OCI-LY3 (cell line): Measurements from ENCODE around the gene ZNF556.

Experiments
- H2AFZ ChIP-seq: fragments of 200-600, 300-600 bp; shearing (Covaris generic); 2 replicates; pipeline ENCODE4 v1.6.0; 2014; ENCODE audit warnings: antibody characterized with exemption, low read depth, low read length
- H3K27ac ChIP-seq: fragments of 200-600, 300-600 bp; sonication (generic); 2 replicates; pipeline ENCODE4 v1.5.1; 2014; ENCODE audit warnings: mild to moderate bottlenecking, low read length, moderate library complexity, mixed read lengths
- H3K27me3 ChIP-seq: fragments of 200-600, 300-600 bp; sonication (generic); 2 replicates; pipeline ENCODE4 v1.6.1; 2014; ENCODE audit warnings: low read depth, low read length, mixed read lengths
- H3K36me3 ChIP-seq: fragments of 200-600, 300-600 bp; sonication (generic); replicated peaks from 2 replicates; pipeline ENCODE3; 2014; ENCODE audit warnings: low read depth, low read length, mixed read lengths
- H3K4me1 ChIP-seq: fragments of 300-600, 200-600 bp; sonication (generic); 2 replicates; pipeline ENCODE4 v1.6.1; 2014; ENCODE audit warnings: low read length, mixed read lengths
- H3K4me2 ChIP-seq: fragments of 200-600, 300-600 bp; sonication (generic); 2 replicates; pipeline ENCODE4 v1.6.1; 2014; ENCODE audit warnings: low read length, mixed read lengths
- H3K4me3 ChIP-seq: fragments of 300-600, 200-600 bp; sonication (generic); 2 replicates; pipeline ENCODE4 v1.5.1; 2014; ENCODE audit warnings: antibody characterized with exemption, mild to moderate bottlenecking, low read length, moderate library complexity
- H3K79me2 ChIP-seq: fragments of 300-600, 200-600 bp; shearing (Covaris generic); 2 replicates; pipeline ENCODE4 v1.6.1; 2014; ENCODE audit warnings: mild to moderate bottlenecking, low read length, mixed read lengths
- H3K9ac ChIP-seq: fragments of 300-600, 200-600 bp; shearing (Covaris generic); 2 replicates; pipeline ENCODE4 v1.6.0; 2014; ENCODE audit warnings: mild to moderate bottlenecking, low read length, moderate library complexity
- H3K9me3 ChIP-seq: fragments of 200-600, 300-600 bp; shearing (Covaris generic); 2 replicates; pipeline ENCODE4 v1.6.1; 2014; ENCODE audit warnings: low read length, mixed read lengths; ENCODE audit not compliant: insufficient read depth
- H4K20me1 ChIP-seq: fragments of 200-600, 300-600 bp; sonication (generic); 2 replicates; pipeline ENCODE4 v1.6.1; 2016; ENCODE audit warnings: low read length, mixed read lengths; ENCODE audit not compliant: insufficient read depth
- CTCF ChIP-seq: fragments of 200-600, 300-600 bp; sonication (generic); IDR thresholded peaks from 2 replicates; pipeline ENCODE4 v1.5.1; 2014; ENCODE audit warnings: antibody characterized with exemption, low read length, low read depth
- EZH2phosphoT487 ChIP-seq: fragments of 200-600 bp; shearing (Covaris generic); IDR thresholded peaks from 2 replicates; pipeline ENCODE4 v1.6.1; 2018; ENCODE audit warnings: antibody characterized with exemption, mixed run types, low read depth

Gene ZNF556

GRCh38 chr19:2854849-2855248 is 12.3 kb upstream of the ZNF556 start:
- no peaks in the 10 kb centered on the region for H4K20me1 ChIP-seq
- no peak overlapping the region for H3K27ac ChIP-seq
- TF ChIP-seq CTCF = no peak
- no peak for TF ChIP-seq EZH2phosphoT487
- no peaks in the 10 kb centered on the region for H3K79me2 ChIP-seq
- H3K4me3 ChIP-seq = no peak overlapping the region
- no peaks in the 10 kb centered on the region for H3K27me3 ChIP-seq
- no peak overlapping the region for H2AFZ ChIP-seq
- H3K9ac ChIP-seq = no peak overlapping the region
- H3K9me3 ChIP-seq = peaks cover 38% of the 10 kb centered on the region
- no peak overlapping the region for H3K4me2 ChIP-seq
- H3K36me3 ChIP-seq = peaks cover 72% of the 10 kb centered on the region
- H3K4me1 ChIP-seq = peaks cover 14% of the 10 kb centered on the region

- Histone ChIP-seq H3K79me2 (no peaks in the 10 kb centered on the region), H3K27me3 (no peaks in the 10 kb centered on the region), H3K4me3 (0 out of 2 replicates have a peak overlapping the region, but pooled peaks have one; percentile 9), H3K4me1 (peaks cover 14% of the 10 kb centered on the region), H3K9ac (no peak overlapping the region), H3K9me3 (peaks cover 29% of the 10 kb centered on the region), H3K36me3 (peaks cover 56% of the 10 kb centered on the region), H4K20me1 (no peaks in the 10 kb centered on the region), H3K27ac (peak overlapping the region; percentile 69), H2AFZ (no peak overlapping the region), H3K4me2 (peak overlapping the region; percentile 13; the same call in 1 of the 2 replicates)
- TF ChIP-seq CTCF = no peak
- no peak for TF ChIP-seq EZH2phosphoT487
These were observed 10.6 kb upstream of the ZNF556 start for GRCh38 chr19:2856457-2857050.

- peaks cover 14% of the 10 kb centered on the region for H3K4me1 ChIP-seq
- no peak overlapping the region for H3K27ac ChIP-seq
- no peak overlapping the region for H3K4me3 ChIP-seq
- no peaks in the 10 kb centered on the region for H3K79me2 ChIP-seq
- peaks cover 11% of the 10 kb centered on the region for H3K9me3 ChIP-seq
- H2AFZ ChIP-seq = no peak overlapping the region
- no peaks in the 10 kb centered on the region for H3K27me3 ChIP-seq
- TF ChIP-seq CTCF (no peak), EZH2phosphoT487 (no peak)
- H3K36me3 ChIP-seq = peaks cover 33% of the 10 kb centered on the region
- no peak overlapping the region for H3K9ac ChIP-seq
- no peaks in the 10 kb centered on the region for H4K20me1 ChIP-seq
- no peak overlapping the region for H3K4me2 ChIP-seq
These were observed 8.3 kb upstream of the ZNF556 start for GRCh38 chr19:2858864-2859263.

GRCh38 chr19:2863816-2864215 is 3.3 kb upstream of the ZNF556 start:
- Histone ChIP-seq H4K20me1 (no peaks in the 10 kb centered on the region), H2AFZ (no peak overlapping the region), H3K27ac (no peak overlapping the region), H3K27me3 (no peaks in the 10 kb centered on the region), H3K9ac (no peak overlapping the region), H3K79me2 (no peaks in the 10 kb centered on the region), H3K9me3 (no peaks in the 10 kb centered on the region), H3K36me3 (no peaks in the 10 kb centered on the region), H3K4me2 (no peak overlapping the region), H3K4me3 (no peak overlapping the region), H3K4me1 (no peaks in the 10 kb centered on the region)
- TF ChIP-seq EZH2phosphoT487 (no peak), CTCF (no peak)
